Epithelial cell of prostate (primary cell): ENCODE data around the gene DZIP3.
"Not testable (repeated sequence)": the region's sequence is repeated elsewhere in the genome, so short reads cannot be mapped to it uniquely, and the experiment has no call there.

ENCODE experiments used
- DNase-seq: peaks from one replicate; pipeline ENCODE4 v3.0.0-alpha.2; 2011; ENCODE audit warnings: low read depth, low spot score
- H3K27ac ChIP-seq: fragments of 450-650 bp; 2 replicates; pipeline ENCODE4 v1.5.1; 2017; ENCODE audit warnings: mild to moderate bottlenecking

DZIP3 gene

GRCh38 chr3:108672701-108673100 is 83.2 kb downstream of the DZIP3 start:
- H3K27ac ChIP-seq: no peak overlapping the region
- DNase-seq: no peak

DNA sequence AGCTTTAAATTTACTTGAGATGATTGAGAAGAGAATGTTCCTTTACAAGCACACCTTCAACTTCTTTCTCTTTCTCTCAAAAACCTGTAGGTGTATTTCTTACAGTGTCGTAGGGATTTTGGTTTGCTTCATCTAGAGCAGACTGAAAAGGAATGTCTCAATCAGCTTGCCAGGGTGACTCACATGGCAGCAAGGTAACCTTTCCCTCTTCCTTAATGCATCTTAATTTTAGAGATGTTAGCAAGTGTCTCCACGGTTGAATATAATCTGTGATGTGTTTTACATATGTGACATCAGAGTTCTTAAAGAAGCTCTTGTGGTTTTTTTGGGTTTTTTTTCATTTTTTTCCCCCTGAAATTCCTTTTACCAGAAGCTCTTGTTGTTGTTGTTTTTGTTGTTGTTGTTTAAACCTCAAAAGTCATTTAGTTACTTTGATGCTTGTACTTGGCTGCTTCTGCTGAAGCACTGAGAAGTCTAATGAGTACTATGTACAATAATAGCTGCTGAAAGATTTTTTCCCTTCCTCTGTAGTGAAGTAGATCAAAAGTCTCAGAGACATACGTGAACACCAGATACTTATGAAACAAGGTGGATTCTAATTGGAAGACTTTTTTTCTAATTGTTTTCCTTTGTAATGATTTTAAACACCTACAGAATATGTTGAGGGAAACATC is 84.6 kb downstream of the DZIP3 start:
- H3K27ac ChIP-seq: no peak overlapping the region

DNA sequence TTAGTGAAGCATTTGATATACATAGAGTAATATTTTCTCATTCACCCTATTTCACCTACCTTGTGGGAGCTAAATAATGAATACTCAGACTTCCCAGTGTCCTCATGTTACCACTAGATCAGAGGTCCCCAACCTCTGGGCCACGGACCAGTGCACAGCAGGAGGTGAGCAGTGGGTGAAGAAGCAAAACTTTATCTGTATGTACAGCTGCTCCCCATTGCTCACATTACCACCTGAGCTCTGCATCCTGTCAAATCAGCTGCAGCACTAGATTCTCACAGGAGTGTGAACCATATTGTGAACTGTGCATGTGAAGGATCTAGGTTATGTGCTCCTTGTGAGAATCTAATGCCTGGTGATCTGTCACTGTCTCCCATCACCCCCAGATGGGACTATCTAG is 88.3 kb downstream of the DZIP3 start:
- DNase-seq: no peak
- H3K27ac ChIP-seq: no peak overlapping the region

More for the DNA sequence above, 84.6 kb downstream of the DZIP3 start:
- DNase-seq: no peak

DNA sequence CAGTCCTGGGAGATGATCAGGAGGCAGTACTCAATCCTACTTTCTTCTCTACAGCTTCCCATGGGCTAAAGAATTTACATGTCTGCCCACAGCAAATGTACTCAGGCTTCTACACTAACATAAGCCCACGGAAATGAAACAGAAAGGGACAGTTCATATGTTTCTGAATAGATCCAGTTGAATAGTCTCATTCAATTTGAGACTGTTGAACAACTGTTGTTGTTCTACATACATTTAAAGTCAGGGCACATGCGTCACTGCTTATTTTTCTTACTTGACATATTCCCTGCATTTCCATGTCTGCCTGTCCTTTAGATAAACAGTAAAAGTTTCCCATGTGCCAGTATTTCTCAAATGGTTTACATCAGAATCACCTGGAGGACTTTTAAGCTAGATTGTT is 102.8 kb downstream of the DZIP3 start:
- not testable (repeated sequence) for H3K27ac ChIP-seq, DNase-seq

DNA sequence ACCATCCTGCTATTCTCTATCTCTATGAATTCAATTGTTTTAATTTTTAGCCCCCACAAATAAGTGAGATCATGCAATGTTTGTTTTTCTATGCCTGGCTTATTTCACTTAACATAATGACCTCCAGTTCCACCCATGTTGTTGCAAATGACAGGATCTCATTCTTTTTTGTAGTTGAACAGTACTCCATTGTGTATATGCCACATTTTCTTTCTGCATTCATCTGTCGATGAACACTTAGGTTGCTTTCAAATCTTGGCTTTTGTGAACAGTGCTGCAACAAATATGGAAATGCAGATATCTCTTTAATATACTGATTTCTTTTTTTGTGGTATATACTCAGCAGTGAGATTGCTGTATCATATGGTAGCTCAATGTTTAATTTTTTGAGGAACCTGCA is 108.9 kb downstream of the DZIP3 start:
- no peak for DNase-seq

DNA sequence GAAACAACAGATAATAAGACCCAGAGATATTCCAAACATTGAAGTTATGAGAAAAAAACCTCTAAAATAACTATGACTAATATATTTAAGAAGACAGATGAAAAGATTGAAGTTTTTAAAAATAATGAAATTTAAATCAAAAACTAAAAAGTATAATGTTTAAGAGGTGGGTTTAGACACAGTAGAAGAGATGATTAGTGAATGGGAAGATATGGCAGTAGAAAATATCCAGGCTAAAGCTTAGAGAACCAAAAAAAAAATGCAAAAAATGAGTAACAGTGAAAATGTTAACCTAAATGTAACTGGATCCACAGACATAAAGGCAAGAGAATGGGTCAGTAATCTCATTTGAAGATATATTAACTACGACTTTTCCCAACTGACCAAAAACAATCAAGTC is 115.5 kb downstream of the DZIP3 start:
- DNase-seq: no peak
- no peak overlapping the region for H3K27ac ChIP-seq

More for the DNA sequence above, 108.9 kb downstream of the DZIP3 start:
- no peak overlapping the region for H3K27ac ChIP-seq

GRCh38 chr3:108713009-108713516 is 123.5 kb downstream of the DZIP3 start:
- no peak for DNase-seq
- H3K27ac ChIP-seq: no peak overlapping the region

DNA sequence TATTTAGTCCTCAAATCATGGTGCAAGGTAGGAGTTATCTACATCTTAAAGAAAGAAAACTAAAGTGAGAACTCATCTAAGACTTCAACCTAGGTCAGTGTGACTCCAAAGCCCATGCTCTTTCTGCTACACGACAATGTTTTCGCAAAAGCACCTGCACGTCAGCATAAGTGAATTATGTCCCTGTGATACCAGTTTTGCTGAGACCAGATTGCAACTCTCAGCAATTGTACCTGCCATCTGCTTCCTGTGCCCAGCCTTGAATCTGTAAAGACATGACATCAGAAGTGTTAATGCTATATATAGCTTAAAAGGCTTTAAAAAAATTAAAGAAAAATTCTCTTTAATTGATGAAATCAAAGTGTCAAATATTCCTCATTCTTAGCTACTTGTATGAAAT is 124.3 kb downstream of the DZIP3 start:
- no peak for DNase-seq
- no peak overlapping the region for H3K27ac ChIP-seq

DNA sequence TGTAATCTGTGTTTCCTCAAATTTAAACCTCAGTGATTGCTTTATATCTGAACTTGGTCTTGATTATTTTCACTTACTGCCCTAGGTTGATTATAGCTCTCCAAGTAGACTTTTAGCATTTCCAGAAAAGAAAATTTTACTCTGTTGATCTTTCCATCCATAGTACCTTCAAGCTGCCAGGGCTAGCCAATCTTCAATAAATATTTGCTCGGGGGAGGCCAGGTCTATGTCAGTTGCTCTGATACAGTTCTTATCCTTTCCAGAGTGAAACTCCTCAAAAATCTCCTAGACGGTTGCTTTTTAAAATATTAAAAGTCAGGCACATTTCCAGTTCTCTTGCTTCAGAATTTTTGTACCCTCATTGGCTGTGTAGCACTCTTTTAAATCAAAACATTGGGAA is 128.9 kb downstream of the DZIP3 start:
- H3K27ac ChIP-seq: no peak overlapping the region
- no peak for DNase-seq

DNA sequence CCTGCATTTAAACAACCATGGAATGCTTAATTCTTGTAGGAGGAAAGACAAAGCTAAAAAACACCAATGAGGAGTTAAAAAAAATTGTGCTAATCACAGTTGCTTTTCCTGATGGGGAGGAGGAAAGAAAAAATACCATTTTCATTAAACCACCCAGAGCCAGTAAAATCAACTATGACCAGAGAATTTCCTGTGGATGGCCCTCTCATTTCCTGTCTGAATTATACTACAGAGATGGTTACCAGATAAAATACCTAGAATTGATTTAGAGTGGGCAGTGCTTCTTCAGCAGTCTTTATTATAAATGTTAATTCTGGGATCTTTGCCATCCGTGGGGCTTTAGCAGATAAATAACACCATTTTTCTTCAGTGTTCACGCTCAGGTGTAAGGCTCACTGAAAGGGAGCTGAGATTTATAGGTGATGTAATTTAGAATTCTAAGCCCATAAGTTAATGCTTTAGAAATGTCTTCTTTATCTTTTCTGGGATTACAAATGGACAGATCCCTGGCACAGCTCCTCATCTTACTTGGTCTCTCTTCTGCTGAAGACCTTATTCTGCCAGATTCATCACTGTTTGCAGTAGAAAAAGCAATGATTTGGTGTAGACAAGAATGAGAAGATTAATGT is 129.8 kb downstream of the DZIP3 start:
- H3K27ac ChIP-seq: no peak overlapping the region
- no peak for DNase-seq

DNA sequence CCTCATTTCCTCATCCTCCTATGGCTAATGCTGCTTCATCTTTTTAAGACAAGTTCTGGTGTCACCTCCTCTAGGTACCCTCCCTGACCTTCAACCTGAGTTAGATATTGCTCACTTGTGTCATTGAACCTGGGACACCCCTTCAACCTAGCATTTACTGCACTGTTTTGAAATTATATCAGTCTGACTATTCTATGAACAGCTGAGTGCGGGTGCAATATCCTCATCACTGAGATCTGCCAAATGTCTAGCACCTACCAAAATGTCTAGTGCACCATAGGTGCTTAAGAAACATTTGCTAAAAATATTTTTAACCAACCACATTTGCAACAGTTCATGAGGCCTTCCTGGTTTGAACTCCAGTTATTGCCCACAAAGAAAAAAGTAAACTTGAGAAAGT is 133.2 kb downstream of the DZIP3 start:
- H3K27ac ChIP-seq: no peak overlapping the region
- DNase-seq: no peak

- H3K27ac ChIP-seq: no peak overlapping the region
- DNase-seq: no peak
Observed at GRCh38 chr3:108724101-108724500, 134.6 kb downstream of the DZIP3 start.

DNA sequence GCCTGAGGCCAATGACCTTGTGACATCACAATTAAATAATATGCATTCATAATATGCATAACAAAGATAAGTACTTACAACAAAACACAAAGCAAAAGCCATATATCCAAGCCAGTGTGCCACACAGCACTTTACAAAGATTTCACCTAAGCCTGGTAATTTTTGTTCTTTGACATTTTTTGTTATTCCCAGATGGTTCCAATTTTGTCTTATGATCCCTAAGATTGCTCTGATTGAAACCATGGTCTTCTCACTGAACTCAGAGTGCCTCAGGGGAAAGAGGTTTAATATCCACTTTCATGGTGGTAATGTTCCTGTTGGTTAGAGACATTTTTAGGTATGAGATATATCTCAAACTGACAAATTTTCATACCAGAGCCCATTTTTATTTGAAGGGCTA is 138.6 kb downstream of the DZIP3 start:
- no peak overlapping the region for H3K27ac ChIP-seq
- DNase-seq: no peak

DNA sequence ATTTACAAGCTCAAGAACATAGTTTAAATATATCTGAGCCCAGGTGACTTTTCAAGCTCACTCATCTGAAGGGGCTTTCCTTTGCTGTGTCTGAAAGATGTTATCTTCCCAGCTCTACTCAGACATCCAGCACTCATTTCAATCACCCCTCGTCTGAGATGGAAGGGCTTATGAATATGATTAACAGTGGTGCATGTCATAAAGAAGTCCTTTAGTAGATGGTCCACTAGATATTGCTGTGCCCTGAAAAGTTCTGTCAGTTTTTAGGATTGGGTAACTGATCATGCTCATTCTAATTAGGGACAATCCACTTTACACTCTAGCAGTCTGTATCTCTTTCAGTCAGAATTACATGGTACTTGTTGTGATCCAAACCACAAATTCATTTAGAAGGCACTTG is 139.4 kb downstream of the DZIP3 start:
- no peak overlapping the region for H3K27ac ChIP-seq
- DNase-seq: no peak

DNA sequence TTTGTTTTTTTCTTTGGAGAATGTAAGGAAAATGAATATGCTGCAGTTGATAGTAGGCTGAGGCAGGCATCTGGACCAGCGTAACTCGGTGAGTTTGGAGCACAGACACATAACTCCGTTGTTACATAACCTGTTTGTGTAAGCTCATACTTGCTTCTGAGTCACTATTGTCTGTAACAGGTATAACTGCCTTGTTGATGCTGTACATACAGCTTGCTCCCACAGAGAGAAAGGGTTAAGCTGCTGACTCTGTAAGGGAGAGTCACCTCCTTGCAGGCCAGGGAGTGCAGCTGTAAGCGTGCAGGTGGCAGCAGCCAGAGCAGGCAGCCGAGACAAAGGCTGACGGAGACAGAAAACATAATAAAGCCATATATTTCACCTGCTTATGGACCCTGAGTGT is 147.3 kb downstream of the DZIP3 start:
- no peak overlapping the region for H3K27ac ChIP-seq
- peak; percentile 27 for DNase-seq

GRCh38 chr3:108742929-108743328 is 153.4 kb downstream of the DZIP3 start:
- DNase-seq: no peak
- no peak overlapping the region for H3K27ac ChIP-seq
